CD14-positive monocyte (primary cell): ENCODE data around the gene EFHC2. TPM values are rescaled to one million over a fixed set of nuclear protein-coding genes. Genes with fewer than 3 reads are reported as not detected.

ENCODE experiments used
- DNase-seq, 3 donors: peaks; one replicate each; pipeline ENCODE4 v3.0.0-alpha.2; 2011 to 2022
- H2AFZ ChIP-seq: 2 replicates; pipeline ENCODE4 v1.6.0; 2012; ENCODE audit warnings: mild to moderate bottlenecking, low read depth, low read length, inconsistent platforms; ENCODE audit not compliant: insufficient read depth, poor library complexity, severe bottlenecking
- H3K27ac ChIP-seq, 2 donors: 1 replicate in 1 of 2; 2 replicates in 1 of 2; pipeline ENCODE4 v1.5.1; 2012 to 2013; ENCODE audit warnings: low read length in 2 of 2, control low read depth in 1 of 2, inconsistent platforms in 1 of 2, low read depth in 1 of 2, mild to moderate bottlenecking in 1 of 2
- H3K27me3 ChIP-seq, 2 donors: one replicate each; pipeline versions ENCODE4 v1.6.0 to v1.6.1; 2011 to 2013; ENCODE audit warnings: low read length in 2 of 2; ENCODE audit not compliant: control insufficient read depth in 2 of 2, insufficient read depth in 2 of 2
- H3K36me3 ChIP-seq, 2 donors: replicated peaks in 1 of 2; 1 replicate in 1 of 2; 2 replicates in 1 of 2; pipeline versions ENCODE4 v1.5.1 to v1.6.1; 2012 to 2013; ENCODE audit warnings: low read length in 2 of 2, control low read depth in 1 of 2, inconsistent platforms in 1 of 2, mild to moderate bottlenecking in 1 of 2; ENCODE audit not compliant: insufficient read depth in 2 of 2, control insufficient read depth in 1 of 2
- H3K4me1 ChIP-seq, 2 donors: 1 replicate in 1 of 2; 2 replicates in 1 of 2; pipeline versions ENCODE4 v1.5.1 to v1.6.1; 2012 to 2013; ENCODE audit warnings: low read length in 2 of 2, control low read depth in 1 of 2, inconsistent platforms in 1 of 2, mild to moderate bottlenecking in 1 of 2, moderate library complexity in 1 of 2; ENCODE audit not compliant: insufficient read depth in 2 of 2, control insufficient read depth in 1 of 2
- H3K4me2 ChIP-seq: replicated peaks from 2 replicates; pipeline ENCODE3; 2012; ENCODE audit warnings: low read length, moderate library complexity, mild to moderate bottlenecking; ENCODE audit not compliant: poor library complexity, severe bottlenecking; ENCODE audit errors: extremely low read depth
- H3K4me3 ChIP-seq, 3 experiments: fragments of 200-600 bp in 1 of 3; sonication (generic) in 1 of 3; replicated peaks in 1 of 3; 1 replicate in 2 of 3; 2 replicates in 1 of 3; pipeline ENCODE4 v1.5.1; 2011 to 2013; ENCODE audit warnings: low read length in 3 of 3, mild to moderate bottlenecking in 3 of 3, control low read depth in 2 of 3, low read depth in 2 of 3, inconsistent platforms in 1 of 3, moderate library complexity in 1 of 3
- H3K79me2 ChIP-seq: 2 replicates; pipeline ENCODE4 v1.6.0; 2012; ENCODE audit warnings: mild to moderate bottlenecking, control low read depth, inconsistent platforms, low read length, moderate library complexity; ENCODE audit not compliant: insufficient read depth
- H3K9ac ChIP-seq: 2 replicates; pipeline ENCODE4 v1.6.0; 2017; ENCODE audit warnings: low read length, mild to moderate bottlenecking; ENCODE audit not compliant: insufficient read depth, poor library complexity, severe bottlenecking
- H3K9me3 ChIP-seq, 2 donors: replicated peaks in 1 of 2; 1 replicate in 1 of 2; 2 replicates in 1 of 2; pipeline versions ENCODE4 v1.5.1 to v1.6.1; 2012 to 2013; ENCODE audit warnings: low read length in 2 of 2, control low read depth in 1 of 2; ENCODE audit not compliant: control insufficient read depth in 1 of 2, insufficient read depth in 1 of 2
- H4K20me1 ChIP-seq: 2 replicates; pipeline ENCODE4 v1.6.0; 2012; ENCODE audit warnings: mild to moderate bottlenecking, low read length, control low read depth, moderate library complexity; ENCODE audit not compliant: insufficient read depth
- H3K27ac Mint-ChIP-seq, 7 donors: one replicate each; pipeline ENCODE4 v1.8.0; 2020; ENCODE audit warnings: mild to moderate bottlenecking in 7 of 7, mixed read lengths in 7 of 7, moderate library complexity in 6 of 7, inconsistent platforms in 2 of 7
- H3K27me3 Mint-ChIP-seq, 3 donors: one replicate each; pipeline ENCODE4 v1.8.0; 2021 to 2022; ENCODE audit warnings: low read depth in 3 of 3, mild to moderate bottlenecking in 3 of 3, mixed read lengths in 3 of 3, moderate library complexity in 3 of 3, inconsistent platforms in 1 of 3
- H3K36me3 Mint-ChIP-seq, 2 donors: one replicate each; pipeline ENCODE4 v1.8.0; 2020; ENCODE audit warnings: mixed read lengths in 2 of 2, inconsistent platforms in 1 of 2, mild to moderate bottlenecking in 1 of 2
- H3K4me1 Mint-ChIP-seq: one replicate; pipeline ENCODE4 v1.8.0; 2020; ENCODE audit warnings: mild to moderate bottlenecking, mixed read lengths
- H3K4me3 Mint-ChIP-seq, 2 donors: one replicate each; pipeline ENCODE4 v1.8.0; 2020; ENCODE audit warnings: mild to moderate bottlenecking in 2 of 2, mixed read lengths in 2 of 2, moderate library complexity in 1 of 2
- H3K9me3 Mint-ChIP-seq, 7 donors: one replicate each; pipeline ENCODE4 v1.8.0; 2020 to 2022; ENCODE audit warnings: mixed read lengths in 7 of 7, mild to moderate bottlenecking in 6 of 7, moderate library complexity in 6 of 7, inconsistent platforms in 2 of 7
- CTCF ChIP-seq: fragments of 200-600 bp; IDR thresholded peaks from one replicate; pipeline ENCODE4 v1.8.0; 2022; ENCODE audit warnings: antibody characterized with exemption, mild to moderate bottlenecking
- WGBS: methylation state at CpG from one replicate; pipeline ENCODE4 v1.1.5; 2013; ENCODE audit warnings: missing lambda C conversion rate; ENCODE audit not compliant: insufficient coverage; 5-methylcytosine and 5-hydroxymethylcytosine counted together
- intact Hi-C, 2 donors: fragments of 100-400 bp; cut with micrococcal nuclease; formaldehyde crosslinking; loops; one replicate each; pipeline versions ENCODE4 v1.15.0 to v1.15.1; 2023
- polyA plus RNA-seq, 3 donors: library from polyadenylated mRNA; depleted of rRNA in 1 of 3; unstranded in 2 of 3; stranded (reverse) in 1 of 3; fragments of 300-500 nt in 2 of 3; fragments of >200 nt in 1 of 3; fragmentation: Illumina TruSeq in 2 of 3; gene quantifications; 1 replicate in 2 of 3; 2 replicates in 1 of 3; pipeline ENCODE4 v1.2.3, GENCODE V29; 2012 to 2021

Gene EFHC2
- polyA plus RNA-seq, 3 donors = 0.05 to 0.22 TPM; not detected in 1

- no peaks in the 10 kb centered on the region for H3K4me1 ChIP-seq
- Mint-ChIP-seq H3K36me3 (no peaks in the 10 kb centered on the region), H3K4me3 (no peak overlapping the region), H3K27me3 (peaks cover 0 to 8% (median 4%) of the 10 kb centered on the region in 3 donors), H3K4me1 (peaks cover 5% of the 10 kb centered on the region), H3K27ac (no peak overlapping the region), H3K9me3 (peaks cover 0 to 4% (median 0%) of the 10 kb centered on the region in 7 donors)
- no peaks in the 10 kb centered on the region for H3K79me2 ChIP-seq
- H3K27me3 ChIP-seq = no peaks in the 10 kb centered on the region
- no peak overlapping the region for H3K9ac ChIP-seq
- TF ChIP-seq CTCF = no peak
- no peaks in the 10 kb centered on the region for H3K36me3 ChIP-seq
- no peaks in the 10 kb centered on the region for H4K20me1 ChIP-seq
- H3K4me3 ChIP-seq = no peak overlapping the region
- H3K4me2 ChIP-seq = no peak overlapping the region
- no peak overlapping the region for H3K27ac ChIP-seq
- intact Hi-C loops = no loop called here
- H2AFZ ChIP-seq = no peak overlapping the region
- no peaks in the 10 kb centered on the region for H3K9me3 ChIP-seq
- DNase-seq = no peak
Observed at GRCh38 chrX:44162964-44163475, 180.5 kb downstream of the EFHC2 start.

DNA sequence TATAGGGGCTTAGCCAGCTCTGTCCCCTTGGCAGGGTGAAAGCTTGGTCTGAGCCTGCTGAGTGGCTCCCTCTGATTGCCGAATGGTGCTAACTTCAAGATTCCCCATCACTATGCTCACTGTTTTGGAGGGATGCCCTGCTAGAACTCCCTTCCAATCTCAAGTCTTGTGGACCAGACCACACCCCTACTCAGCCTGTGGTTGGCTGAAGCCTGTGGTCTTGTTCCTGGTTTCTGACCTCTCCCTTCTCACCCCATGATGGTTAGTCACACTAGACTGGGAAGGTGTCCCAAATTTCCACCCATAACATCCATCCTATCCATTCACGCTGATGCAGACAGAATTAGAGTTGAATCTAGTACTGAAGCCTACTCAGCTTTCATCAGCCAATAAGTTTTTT is 185.6 kb downstream of the EFHC2 start:
- Histone ChIP-seq H3K4me2 (no peak overlapping the region), H4K20me1 (no peaks in the 10 kb centered on the region), H3K27ac (no peak overlapping the region), H3K9ac (no peak overlapping the region), H3K27me3 (no peaks in the 10 kb centered on the region), H3K4me3 (no peak overlapping the region), H3K4me1 (peaks cover 17 to 22% of the 10 kb centered on the region in 2 donors), H3K36me3 (no peaks in the 10 kb centered on the region), H3K9me3 (no peaks in the 10 kb centered on the region), H3K79me2 (no peaks in the 10 kb centered on the region), H2AFZ (no peak overlapping the region)
- H3K27me3 Mint-ChIP-seq = peaks cover 0 to 6% (median 3%) of the 10 kb centered on the region in 3 donors
- peaks cover 27% of the 10 kb centered on the region for H3K4me1 Mint-ChIP-seq
- peaks cover 0 to 3% (median 0%) of the 10 kb centered on the region in 7 donors for H3K9me3 Mint-ChIP-seq
- no CpG with 5 or more reads among the region's 2 CpGs for WGBS
- peak overlapping the region in 1 of 7 donors; percentile 60 for H3K27ac Mint-ChIP-seq
- intact Hi-C loops = no loop called here
- H3K4me3 Mint-ChIP-seq = no peak overlapping the region
- no peak for TF ChIP-seq CTCF
- no peaks in the 10 kb centered on the region for H3K36me3 Mint-ChIP-seq
- no peak for DNase-seq
